GM12892 (cell line): ENCODE data around the gene FCGR2B.

Source experiments
- DNase-seq: peaks from one replicate; pipeline ENCODE4 v3.0.0; 2011; ENCODE audit not compliant: insufficient read length
- FAIRE-seq: peaks from 2 replicates; lab custom pipeline; 2011; peaks lifted over from hg19 to GRCh38; lab: Jason Lieb, UNC
- POLR2A ChIP-seq: IDR thresholded peaks from 2 replicates; pipeline ENCODE4 v1.6.1; 2011; ENCODE audit warnings: low read depth, low read length, control low read depth
- POLR2AphosphoS5 ChIP-seq: IDR thresholded peaks from 2 replicates; pipeline ENCODE4 v1.6.1; 2011; ENCODE audit warnings: low read depth, low read length, control low read depth
- TAF1 ChIP-seq: IDR thresholded peaks from 2 replicates; pipeline ENCODE4 v1.6.1; 2011; ENCODE audit warnings: low read depth, mild to moderate bottlenecking, control low read depth, low read length, borderline replicate concordance

FCGR2B gene

DNA sequence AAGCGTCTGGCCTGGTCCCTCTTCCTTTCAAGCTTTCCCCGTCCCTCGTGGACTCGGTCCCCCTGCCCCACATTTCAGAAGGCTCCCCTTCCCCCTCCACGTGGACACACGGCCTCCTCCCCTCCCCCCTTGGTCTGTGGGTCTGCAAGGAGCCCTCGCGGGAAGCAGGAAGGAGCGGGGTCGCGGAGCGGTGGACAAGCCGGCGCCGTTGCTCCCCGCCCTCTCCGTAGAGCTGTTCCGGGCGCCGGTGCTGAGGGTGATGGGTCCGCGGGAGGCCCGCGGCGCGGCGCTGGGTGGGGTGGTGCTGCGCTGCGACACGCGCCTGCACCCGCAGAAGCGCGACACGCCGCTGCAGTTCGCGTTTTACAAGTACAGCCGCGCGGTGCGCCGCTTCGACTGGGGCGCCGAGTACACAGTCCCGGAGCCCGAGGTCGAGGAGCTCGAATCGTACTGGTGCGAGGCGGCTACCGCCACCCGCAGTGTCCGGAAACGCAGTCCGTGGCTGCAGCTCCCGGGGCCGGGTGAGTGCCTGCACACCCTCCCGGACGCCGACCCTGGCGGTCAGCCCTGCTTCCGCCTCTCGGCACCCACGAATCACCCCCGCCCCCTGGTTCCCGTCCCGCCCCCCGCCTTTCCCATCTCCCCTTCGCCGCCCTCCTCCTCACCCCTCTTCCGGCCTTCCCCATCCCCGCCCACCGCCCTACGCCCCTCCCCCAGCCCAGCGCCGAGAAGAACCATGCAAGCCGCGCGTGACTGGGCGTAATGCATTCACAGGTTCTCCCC lies 63.7 kb downstream of the FCGR2B start:
- DNase-seq (peak; percentile 70), FAIRE-seq (peak; percentile 82)
- TF ChIP-seq POLR2AphosphoS5 = peak; percentile 86
- TF ChIP-seq TAF1 = peak; percentile 52; the same call in 1 of the 2 replicates
- TF ChIP-seq POLR2A = peak; percentile 95

DNA sequence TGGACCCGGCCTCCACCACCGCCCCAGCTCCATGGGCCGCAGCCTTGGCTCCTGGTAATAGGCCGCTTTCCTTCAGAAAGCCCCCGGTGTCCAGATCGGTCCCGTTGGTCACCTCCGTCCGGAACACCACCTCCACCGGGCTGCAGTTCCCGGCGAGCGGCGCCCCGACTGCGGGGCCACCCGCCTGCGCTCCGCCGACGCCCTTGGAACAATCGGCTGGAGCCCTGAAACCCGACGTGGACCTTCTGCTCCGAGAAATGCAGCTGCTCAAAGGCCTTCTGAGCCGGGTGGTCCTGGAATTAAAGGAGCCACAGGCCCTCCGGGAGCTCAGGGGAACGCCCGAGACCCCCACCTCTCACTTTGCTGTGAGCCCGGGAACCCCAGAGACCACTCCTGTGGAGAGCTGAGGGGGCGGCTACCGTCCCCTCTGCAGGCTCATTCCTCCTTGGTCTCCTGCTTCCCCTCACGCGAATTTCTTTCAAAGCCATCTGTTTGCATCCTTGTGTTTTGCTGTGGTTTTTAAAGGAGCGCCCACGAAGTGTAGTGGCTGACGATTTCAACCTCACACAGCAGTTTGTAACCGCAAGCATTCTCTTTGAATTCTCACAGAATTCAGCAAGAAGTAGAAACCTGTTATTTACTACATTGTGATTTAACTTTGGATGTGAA lies 64.4 kb downstream of the FCGR2B start:
- TF ChIP-seq TAF1 (no peak), POLR2AphosphoS5 (no peak), POLR2A (0 out of 2 replicates have a peak, but pooled peaks have one; percentile 19)
- FAIRE-seq = no peak
- no peak for DNase-seq
